Measurements from ENCODE around the gene B3GAT2.

B3GAT2 gene

GRCh38 chr6:70985156-70985555 lies 28.3 kb upstream of the B3GAT2 start:
- no peak for TF ChIP-seq CTCF (IDR thresholded peaks at IDR 0.05; ENCODE audit: low read depth, low read length)
- DNase-seq (ENCODE audit: low read depth in 2 of 2) = no peak
- no peak overlapping the region for H3K4me3 ChIP-seq (replicated peaks in 1 of 2; ENCODE audit: low read depth in 2 of 2, low read length in 2 of 2)

DNA sequence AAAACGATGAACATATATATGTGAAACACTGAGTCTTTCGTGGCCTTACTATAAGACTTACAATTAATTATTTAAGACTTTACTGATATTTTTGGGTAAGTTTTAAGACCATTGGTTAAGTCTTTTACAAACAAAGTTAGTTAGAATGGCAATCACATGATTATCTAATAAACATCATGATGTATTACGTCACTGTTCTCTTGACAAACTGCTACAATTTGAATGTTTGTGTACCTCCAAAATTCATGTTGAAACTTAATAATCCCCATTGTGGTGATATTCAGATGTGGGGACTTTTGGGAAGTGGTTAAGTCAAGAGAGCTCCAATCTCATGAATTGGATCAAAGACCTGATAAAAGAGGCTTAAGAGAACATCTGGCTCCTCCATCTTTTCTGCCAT lies 25.9 kb upstream of the B3GAT2 start:
- TF ChIP-seq CTCF (IDR thresholded peaks at IDR 0.05; ENCODE audit: low read depth, low read length) = no peak
- no peak for DNase-seq (ENCODE audit: low read depth in 2 of 2)
- H3K4me3 ChIP-seq (replicated peaks in 1 of 2; ENCODE audit: low read depth in 2 of 2, low read length in 2 of 2) = no peak overlapping the region

DNA sequence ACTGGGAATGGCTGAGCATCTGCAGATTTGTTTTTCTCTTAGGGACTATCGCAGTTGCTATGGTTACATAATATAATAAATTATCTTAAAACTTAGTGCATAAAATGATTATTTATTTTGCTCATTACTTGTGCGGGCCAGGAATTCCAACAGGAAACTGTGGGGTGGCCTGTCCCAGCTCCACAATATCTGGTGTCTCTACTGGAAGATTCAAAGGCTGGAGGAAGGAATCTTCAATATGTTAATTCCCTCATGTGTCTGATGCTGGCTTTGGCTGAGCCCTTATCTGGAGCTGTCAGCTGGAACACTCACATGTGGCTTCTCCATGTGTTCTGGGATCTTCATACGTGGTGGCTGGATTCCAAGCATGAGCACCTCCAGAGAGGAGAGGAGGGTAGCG lies 23.9 kb upstream of the B3GAT2 start:
- H3K4me3 ChIP-seq (replicated peaks in 1 of 2; ENCODE audit: low read depth in 2 of 2, low read length in 2 of 2) = no peak overlapping the region
- no peak for TF ChIP-seq CTCF (IDR thresholded peaks at IDR 0.05; ENCODE audit: low read depth, low read length)
- no peak for DNase-seq (ENCODE audit: low read depth in 2 of 2)

GRCh38 chr6:70973604-70974003 lies 16.7 kb upstream of the B3GAT2 start:
- H3K4me3 ChIP-seq (replicated peaks in 1 of 2; ENCODE audit: low read depth in 2 of 2, low read length in 2 of 2) = no peak overlapping the region
- no peak for TF ChIP-seq CTCF (IDR thresholded peaks at IDR 0.05; ENCODE audit: low read depth, low read length)
- peak in 1 of 2 donors; percentile 69 for DNase-seq (ENCODE audit: low read depth in 2 of 2)

GRCh38 chr6:70967049-70967448 lies 10.2 kb upstream of the B3GAT2 start:
- TF ChIP-seq CTCF (IDR thresholded peaks at IDR 0.05; ENCODE audit: low read depth, low read length) = no peak
- DNase-seq (ENCODE audit: low read depth in 2 of 2) = no peak
- H3K4me3 ChIP-seq (replicated peaks in 1 of 2; ENCODE audit: low read depth in 2 of 2, low read length in 2 of 2) = no peak overlapping the region

- no peak for TF ChIP-seq CTCF (IDR thresholded peaks at IDR 0.05; ENCODE audit: low read depth, low read length)
- peak overlapping the region; percentile 48 for H3K4me3 ChIP-seq (replicated peaks in 1 of 2; ENCODE audit: low read depth in 2 of 2, low read length in 2 of 2)
- no peak for DNase-seq (ENCODE audit: low read depth in 2 of 2)
Measured at GRCh38 chr6:70957284-70957617, 391 bp upstream of the B3GAT2 start.

- H3K4me3 ChIP-seq (replicated peaks in 1 of 2; ENCODE audit: low read depth in 2 of 2, low read length in 2 of 2) = peak overlapping the region; percentile 48
- no peak for DNase-seq (ENCODE audit: low read depth in 2 of 2)
- no peak for TF ChIP-seq CTCF (IDR thresholded peaks at IDR 0.05; ENCODE audit: low read depth, low read length)
Measured at GRCh38 chr6:70956191-70956450, 739 bp downstream of the B3GAT2 start.
